NOMO-1 (cell line): ENCODE data around the gene ZBTB20.
A peak's percentile ranks its signal among the peaks of the same experiment; 100 is the strongest.

ENCODE experiments used
- DNase-seq, 2 experiments: peaks; one replicate each; lab custom pipeline; 2025; ENCODE audit not compliant: unreplicated experiment in 2 of 2; lab: John Stamatoyannopoulos, UW

Gene ZBTB20

DNA sequence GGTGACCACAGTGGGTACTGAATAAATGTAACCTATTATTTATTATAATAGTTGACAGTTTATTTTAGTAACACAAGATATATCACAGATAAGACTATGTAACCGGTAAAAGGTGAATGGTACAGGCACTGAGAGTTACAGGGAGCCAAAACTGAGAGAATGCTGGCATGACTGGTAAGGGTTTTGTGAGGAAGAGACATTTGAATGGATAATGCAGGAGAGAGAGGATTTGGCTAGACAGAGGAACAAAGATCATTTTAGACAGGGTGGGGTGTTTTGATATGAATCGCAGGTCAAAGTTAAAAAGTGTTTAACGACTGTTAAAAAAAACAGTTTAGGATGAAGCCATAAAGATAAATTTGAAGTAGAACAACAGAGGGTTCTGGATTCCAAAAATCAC is 421.1 kb downstream of the ZBTB20 start:
- DNase-seq = no peak

DNA sequence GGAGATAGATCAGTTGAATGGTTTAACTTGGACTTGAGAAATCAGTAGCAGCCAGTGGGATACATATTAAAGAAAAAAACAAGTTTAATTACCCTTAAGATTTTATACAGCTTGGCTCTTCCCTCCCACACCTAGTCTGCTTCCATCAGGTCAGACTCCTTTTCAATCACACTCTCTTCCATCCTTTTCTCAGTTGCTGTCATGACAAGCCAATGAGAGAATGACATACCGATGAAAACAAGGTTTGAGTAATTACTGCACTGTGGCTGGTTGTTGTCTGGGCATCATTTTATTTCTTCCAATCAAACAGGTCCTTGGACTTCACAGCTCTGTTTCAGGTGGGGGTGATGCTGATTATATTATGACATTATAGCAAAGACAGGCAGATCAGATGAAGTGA is 424.6 kb downstream of the ZBTB20 start:
- no peak for DNase-seq

DNA sequence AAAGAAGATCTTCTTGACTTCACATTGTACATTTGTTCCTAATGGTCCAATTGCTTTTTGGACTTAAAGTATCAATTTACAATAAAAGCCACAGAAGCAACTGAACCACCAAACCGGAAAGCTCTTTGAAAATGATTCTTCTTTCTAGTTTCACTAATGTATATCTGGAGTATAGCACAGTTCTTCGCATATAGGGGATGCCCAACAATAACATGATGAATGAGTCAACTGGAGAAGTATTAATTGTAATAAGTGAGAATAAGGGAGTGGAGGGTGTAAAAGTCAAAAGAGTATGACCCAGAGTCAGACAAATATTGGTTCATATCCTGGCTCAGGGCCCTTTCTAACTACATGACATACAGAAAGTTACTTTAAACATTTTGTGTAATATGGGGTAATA is 425.2 kb downstream of the ZBTB20 start:
- no peak for DNase-seq

DNA sequence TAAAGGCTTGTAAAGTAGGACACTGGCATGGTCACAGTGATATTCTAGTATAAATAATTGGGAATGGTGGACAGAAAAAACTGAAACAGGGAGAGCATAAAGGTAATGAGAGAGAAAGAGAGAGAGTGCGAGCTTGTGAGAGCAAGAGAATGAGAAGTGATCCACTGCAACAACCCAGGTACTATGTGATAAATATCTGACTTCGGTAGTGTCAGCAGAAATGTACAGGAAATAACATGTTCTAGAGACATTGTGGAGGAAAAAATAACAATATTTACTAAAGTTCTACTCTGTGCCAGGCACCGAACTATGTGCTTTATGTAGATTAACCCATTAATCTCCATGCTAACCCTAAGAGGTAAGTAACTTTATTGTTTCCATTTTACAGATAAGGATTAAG is 425.9 kb downstream of the ZBTB20 start:
- no peak for DNase-seq

DNA sequence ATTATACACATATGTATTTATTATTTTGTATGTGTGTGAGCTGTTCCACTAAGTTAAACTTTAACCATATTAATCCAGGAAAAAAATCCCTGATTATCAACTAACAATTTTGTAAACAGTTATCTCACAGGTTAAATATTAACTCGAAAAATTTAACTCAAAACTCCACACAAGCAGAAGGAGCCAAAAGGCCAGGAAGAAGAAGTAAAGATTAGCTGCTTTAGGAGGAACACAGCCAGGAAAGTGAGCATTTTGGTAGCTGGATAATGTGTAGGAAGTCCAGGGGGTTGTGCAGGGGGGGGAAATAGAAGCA is 428.2 kb downstream of the ZBTB20 start:
- no peak for DNase-seq

DNA sequence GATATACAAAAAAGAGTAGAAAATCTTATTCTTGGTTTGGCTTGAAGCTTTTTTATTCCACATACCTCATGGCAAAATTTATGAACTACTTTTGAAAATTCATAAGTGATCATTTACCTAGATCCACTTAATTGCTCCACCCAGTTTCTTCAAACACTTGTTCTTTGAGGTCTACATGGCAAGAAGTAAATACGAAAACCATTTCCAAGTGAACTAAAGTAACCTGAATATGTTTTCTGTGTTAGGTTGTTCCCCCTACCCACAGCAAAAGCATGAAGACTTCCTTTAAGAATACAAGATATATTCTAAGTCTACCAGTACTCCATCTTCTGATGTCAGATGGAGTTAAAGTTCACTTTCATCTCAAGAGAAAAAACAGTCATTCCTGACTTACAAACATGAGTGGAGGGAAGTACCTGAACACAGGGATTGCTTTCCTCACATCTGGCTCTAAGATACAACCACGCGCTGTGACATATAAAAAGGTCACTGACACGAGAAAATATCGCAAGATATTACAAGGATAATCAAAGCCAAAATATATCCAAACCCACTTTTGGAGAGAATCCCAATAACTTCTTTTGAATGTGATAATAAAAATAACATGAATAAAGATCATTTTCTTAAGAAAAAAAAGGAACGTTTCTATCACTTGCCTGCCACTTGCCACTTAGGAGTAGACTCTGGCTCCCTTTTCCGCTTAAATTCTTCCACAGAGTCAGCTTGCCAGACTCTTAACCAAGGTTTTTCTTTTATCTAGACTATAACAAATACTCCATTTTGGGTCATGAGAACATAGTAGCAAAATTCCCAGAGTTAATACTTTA is 428.8 kb downstream of the ZBTB20 start:
- DNase-seq = no peak

DNA sequence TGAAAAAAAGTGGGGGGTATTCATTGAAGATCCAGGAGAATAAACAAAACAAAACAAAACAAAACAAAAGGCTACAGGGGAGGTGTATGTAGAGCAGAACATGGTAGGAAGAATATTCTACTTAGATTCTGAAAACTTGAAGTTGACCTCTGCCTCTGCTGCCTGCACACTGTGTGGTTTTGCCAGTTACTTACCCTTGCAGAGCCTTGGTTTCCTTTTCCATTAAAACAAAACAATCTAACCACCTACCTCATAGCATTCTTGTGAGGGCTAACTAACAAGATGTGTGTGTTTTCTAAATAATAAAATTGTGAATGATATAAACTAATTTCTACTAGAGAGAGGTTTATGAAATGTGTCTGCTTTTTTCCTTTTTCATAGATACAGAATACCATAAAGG is 430.2 kb downstream of the ZBTB20 start:
- DNase-seq = no peak

DNA sequence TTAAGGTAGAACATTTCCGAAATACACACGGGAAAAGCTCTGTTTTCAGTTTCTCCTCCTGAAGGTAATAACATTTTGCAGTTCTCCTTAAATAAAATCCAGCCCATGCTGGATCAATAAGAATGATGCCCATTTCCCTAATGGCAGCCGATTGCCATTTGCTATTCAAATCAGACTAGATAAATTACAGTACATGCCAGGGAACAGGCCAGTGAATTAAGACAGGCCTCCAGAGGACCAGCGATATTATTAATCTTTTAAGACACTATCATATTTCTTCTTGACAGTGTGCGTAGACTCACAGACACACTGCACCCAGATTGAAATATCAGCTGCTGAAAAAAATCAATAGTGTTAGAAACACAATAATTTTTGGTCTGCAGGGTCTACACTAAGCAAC is 431.0 kb downstream of the ZBTB20 start:
- DNase-seq = no peak

DNA sequence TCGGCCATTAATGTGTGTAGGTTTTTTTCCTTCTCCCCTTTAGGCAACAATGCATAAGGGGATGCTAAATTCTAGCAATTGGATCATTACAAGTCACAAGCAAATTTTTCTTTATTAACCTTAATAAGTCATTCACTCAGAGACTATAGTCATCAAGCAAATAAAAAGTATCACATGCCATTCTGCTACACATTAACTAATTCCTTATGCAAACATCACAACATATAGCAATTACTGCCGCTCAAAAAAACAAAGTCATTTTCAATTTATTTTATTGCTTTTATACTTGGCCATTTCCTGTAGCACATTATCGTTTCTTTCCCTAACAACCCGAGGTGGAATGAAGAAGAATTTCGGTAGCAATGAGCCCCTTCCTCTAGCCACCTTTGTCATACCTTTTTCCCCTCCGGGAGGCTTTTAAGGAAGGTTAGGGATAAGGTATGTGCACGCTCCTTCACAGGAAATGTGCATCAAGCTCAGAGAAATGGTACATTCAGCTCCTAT is 432.1 kb downstream of the ZBTB20 start:
- DNase-seq = no peak

DNA sequence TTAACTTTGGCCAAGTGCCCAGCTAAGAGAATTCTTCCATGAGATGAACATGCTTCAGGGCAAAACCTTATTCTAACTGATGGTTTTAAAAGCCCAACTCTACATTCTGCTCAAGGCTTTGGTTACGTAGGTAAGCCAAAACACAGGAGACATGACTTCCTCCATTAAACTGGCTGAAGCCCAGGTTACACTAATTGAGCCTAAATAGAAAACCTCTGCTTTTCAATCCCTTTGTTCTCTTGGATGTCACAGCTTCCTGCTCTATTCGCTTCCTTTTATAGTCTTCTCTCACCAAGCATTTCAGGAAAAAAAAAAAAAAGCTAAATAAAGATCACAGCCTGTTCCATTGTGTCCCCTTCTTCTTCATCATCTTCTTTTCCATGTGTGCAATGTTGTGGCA is 432.9 kb downstream of the ZBTB20 start:
- no peak for DNase-seq

DNA sequence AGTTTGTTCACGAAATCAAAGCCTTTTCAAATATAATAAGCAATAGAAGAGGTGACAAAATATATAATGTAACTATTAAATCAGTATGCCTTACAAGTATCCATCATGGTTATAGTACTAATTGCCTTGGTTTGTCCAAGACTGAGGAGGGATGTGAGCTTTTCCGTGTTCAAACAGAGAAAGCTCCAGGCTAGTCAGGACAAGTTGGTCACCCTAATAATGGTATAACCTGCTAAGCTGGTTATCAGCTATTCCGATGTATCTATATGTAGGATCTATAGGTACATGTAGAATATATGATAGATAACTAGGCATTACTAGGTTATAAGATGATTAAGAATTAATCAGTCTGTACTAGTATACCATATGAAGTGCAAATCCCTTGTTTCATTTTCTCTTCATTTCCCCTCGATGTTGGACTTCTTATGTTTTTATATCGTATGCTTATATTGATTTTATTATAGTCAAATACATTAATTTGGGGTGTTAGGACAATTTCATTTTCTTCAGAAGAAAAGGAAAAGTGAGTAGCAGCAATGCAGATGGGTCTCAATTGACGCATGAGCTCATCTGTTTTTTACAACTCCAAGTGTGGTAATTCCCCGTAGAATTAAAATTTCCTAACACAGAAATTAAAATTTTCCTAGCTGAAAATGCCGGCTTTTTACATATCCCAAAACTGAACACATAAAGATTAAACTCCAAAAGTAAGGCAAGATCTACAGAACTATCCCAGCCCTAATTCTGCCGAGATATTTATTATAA is 434.2 kb downstream of the ZBTB20 start:
- DNase-seq = no peak

DNA sequence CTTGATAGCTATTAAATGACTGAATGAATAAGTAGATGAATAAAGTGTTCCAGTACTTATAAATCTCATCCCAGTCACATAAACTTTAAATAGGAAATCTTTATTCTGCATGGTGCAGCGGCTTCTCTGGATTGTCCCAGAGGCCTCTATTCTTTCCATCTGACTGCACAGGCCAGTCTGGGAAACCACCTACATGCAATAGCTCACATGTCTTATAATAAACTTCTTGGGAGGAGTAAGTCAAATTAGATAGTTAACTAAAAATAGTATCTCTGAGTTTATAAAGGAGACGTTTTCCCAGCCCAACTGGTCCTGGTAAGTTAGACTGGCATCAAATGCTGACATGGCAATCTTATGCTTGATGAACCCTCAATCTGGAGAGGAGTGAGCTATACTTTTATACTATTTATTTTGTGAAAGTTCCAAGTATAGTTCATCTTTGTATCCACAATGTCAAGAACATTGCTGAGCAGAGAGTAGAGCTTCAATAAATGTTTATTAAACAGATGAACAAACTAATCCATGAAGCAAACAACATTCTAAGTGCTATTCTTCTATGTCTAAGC is 435.7 kb downstream of the ZBTB20 start:
- no peak for DNase-seq

DNA sequence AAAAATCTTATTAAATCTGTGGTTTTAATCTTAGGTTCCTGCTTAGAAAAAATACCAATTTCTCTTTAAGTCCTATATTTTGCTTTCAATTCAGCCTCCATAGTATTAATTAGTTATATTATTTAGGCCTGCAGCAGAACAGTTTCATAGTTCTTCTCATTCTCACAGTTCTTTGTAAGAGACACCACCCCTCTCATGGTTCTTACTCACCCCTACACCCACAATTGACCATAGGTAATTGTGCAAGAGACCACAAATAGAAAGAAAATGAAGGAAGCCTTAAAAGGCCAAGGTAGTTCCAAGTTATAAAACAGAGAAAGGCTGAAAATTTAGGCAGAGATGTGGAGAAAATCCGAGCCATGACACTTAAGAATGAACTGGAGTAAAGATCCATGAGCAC is 438.0 kb downstream of the ZBTB20 start:
- peak; percentile 45 to 55 for DNase-seq

DNA sequence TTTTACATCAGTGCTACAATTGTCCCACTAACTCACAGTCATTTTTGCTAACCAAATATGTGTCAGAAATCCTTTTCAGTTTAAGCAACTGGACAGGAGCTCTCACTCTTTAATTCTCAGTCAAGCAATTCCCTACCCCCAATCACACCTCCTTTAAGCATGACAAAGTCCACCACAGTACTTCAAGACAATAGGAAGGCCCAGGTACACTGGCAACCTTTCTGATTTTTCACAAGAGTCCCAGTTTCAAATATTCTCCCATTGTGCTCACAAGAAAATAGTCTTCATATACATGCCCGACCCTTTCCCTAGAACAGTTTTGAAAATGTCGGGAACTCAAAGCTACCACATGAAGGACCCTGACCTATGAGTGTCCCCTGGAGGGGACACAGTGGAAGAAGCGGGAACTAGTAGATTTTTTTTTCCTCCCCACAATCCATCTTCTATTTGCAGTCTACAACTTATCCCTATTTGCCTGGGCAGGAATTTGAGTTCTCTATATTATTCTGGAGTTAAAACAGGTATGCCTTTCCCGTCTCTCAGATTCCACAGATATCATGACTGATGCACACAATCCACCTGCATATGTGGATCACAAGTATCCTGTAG is 439.7 kb downstream of the ZBTB20 start:
- DNase-seq = no peak

DNA sequence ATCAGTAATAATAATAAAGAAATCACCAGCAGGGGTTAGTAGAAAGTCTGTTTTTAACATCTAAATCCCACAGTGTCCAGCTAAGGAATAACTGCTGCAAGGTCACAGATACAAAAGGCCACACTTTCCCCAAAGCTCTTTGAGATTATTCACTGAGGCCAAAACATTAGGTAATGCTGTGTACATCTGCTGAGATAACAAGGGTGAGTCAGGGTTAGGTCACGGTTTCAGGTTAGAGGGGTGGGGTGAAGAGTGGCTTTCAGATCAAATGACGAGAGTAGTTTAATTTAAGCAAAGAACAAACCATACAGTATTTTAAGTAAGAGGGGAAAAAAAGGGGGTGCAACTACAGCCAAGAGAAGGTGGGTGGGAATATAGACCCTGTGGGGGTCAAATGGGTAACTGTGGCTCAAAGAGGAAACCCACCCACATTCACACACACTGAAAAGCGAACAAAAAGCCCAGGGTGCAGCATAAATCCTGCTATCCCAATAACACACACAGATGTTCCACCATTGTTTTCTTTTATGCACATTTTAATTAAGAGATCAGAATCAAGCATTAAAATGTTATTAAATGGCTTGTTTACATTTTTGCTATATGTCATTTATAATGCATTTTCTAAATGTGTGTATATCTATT is 440.4 kb downstream of the ZBTB20 start:
- DNase-seq = no peak

DNA sequence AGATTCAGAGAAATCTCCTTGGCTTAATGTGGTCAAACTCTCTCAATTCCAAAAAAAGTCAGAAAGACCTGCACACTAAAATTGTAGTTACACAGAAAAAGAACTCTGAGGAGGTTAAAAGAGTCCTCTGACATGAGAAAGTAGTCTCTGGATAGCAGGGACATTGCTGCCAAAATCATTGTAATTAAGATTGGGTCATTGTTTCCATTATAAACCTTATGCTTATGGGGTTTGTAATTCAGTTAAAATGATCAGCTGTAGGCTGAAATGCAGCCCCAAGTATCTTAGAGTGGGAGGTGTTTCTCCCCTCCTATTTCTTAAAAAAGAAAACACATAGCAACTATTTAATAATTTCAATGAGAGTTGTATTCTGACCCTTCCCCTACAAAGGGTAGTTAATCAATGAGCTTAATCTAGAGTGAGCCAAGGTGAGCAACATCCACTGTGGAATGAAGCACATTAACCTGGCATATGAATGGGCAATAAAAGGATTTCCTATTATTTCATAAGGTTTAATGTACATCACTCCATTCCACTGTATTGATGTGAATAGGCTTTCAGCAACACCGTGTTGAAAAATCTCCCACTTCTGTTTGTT is 446.4 kb downstream of the ZBTB20 start:
- no peak for DNase-seq

DNA sequence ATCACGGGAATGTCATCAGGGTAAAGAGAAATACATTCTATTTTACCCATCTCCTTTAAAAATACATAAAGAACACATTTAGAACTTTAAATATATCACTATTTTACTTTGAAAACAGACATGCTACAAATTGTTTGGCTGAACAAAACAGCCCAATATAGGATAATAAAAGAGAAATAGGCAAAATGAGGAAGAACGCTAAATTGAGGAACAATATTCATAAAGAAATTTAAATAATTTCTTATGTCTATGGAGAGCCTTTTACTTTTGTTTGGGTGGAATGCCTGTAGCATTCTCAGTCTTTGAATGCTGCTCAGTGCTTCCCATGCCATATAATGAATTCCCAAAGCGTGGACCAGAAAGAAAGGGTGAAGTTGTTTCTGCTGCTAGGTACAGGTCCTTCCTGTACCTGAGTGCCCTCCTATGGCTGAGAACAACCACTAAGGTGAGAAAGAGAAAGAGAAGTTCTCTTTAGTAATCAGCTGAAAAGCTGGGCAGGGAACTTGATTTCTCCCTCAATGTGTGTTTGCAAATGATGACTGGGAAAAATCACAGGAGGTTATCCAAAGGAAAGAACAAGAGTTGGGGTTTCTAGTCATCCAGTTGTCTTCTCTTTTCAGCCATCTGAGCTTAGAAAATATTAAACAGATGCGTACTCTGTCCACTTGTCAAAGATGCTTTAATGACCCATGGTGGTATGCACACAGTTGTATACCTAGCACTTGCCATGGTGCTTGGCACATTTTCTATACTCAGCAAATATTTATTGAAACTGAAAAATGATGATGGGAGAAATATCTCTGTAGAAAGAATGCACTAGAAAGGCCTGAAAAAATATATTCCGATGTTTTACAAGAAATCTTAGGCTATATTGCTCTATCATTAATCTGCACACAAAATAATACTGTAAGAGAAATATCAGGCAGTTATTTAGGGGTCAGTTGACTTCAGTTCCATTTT is 448.7 kb downstream of the ZBTB20 start:
- peak; percentile 13 to 46 for DNase-seq

DNA sequence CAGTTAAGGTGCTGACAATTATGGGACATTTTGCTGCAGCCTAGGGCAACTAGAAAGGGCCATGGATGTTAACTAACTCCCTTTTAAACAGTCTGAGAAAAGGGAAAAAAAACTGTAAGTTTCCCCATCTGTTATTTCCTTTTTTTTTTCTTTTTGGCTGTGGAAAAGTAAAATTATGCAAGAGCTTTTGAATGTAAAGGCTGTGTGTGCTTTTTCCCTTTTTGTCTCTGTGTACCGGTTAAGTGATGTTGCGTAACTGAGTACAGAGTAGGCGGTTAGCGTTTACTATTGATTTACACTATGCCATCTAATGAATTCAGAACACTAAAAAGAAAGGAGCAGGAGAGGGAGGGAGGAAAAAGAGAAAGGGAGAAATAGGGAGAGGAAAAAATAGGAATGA is 449.7 kb downstream of the ZBTB20 start:
- DNase-seq = peak; percentile 74

DNA sequence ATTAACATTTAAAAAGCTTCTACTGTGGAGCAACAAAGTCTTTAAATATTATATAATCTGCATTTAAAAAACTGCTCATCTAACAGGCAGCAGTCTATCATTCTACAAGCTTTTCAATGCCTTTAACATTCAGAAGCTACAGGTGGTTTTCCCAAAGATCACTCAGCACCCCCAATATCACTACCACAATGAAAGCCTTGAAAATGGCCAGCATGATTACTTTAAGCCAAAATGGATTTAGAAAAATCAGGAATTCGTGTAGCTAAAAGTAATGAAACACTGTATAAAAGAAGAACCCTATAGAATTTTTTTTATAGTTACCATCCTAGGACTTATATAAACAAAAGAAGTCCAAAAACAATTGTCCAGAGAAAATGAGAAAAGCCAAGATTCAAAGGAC is 452.8 kb downstream of the ZBTB20 start:
- DNase-seq = no peak
